ENCODE data around the gene RMI1.

- TF ChIP-seq CTCF (IDR thresholded peaks at IDR 0.05; ENCODE audit: extremely low read depth in 1 of 2, insufficient read depth in 1 of 2, low read depth in 1 of 2, low read length in 2 of 2) (no peak), MAX (IDR thresholded peaks at IDR 0.05; ENCODE audit: insufficient read depth, insufficient read length) (no peak)
Measured at GRCh38 chr9:83956436-83957247, 24.0 kb upstream of the RMI1 start.

All from endothelial cell of umbilical vein (primary cell).